Activated effector memory CD4-positive, alpha-beta T cell treated with Interleukin-2 at 50 U/mL for 16 hours (primary cell): ENCODE measurements around the gene NCOA3.

ENCODE experiments used
- DNase-seq: peaks from one replicate; pipeline ENCODE4 v3.0.0-alpha.2; 2020

Gene NCOA3

GRCh38 chr20:47687095-47687987 lies 185.7 kb downstream of the NCOA3 start:
- no peak for DNase-seq

GRCh38 chr20:47688385-47689381 lies 187.0 kb downstream of the NCOA3 start:
- DNase-seq: no peak

- no peak for DNase-seq
These were observed 188.0 kb downstream of the NCOA3 start for GRCh38 chr20:47689731-47690130.

GRCh38 chr20:47691625-47692024 lies 189.9 kb downstream of the NCOA3 start:
- DNase-seq: no peak

- no peak for DNase-seq
These were observed 192.5 kb downstream of the NCOA3 start for GRCh38 chr20:47694021-47694818.

GRCh38 chr20:47696856-47697255 lies 195.2 kb downstream of the NCOA3 start:
- DNase-seq: no peak

GRCh38 chr20:47698142-47698541 lies 196.5 kb downstream of the NCOA3 start:
- no peak for DNase-seq

GRCh38 chr20:47699818-47700217 lies 198.1 kb downstream of the NCOA3 start:
- DNase-seq: no peak

GRCh38 chr20:47700327-47700726 lies 198.6 kb downstream of the NCOA3 start:
- no peak for DNase-seq

- DNase-seq: no peak
These were observed 199.9 kb downstream of the NCOA3 start for GRCh38 chr20:47701612-47702011.

GRCh38 chr20:47703748-47704147 lies 202.1 kb downstream of the NCOA3 start:
- no peak for DNase-seq

GRCh38 chr20:47704746-47705496 lies 203.2 kb downstream of the NCOA3 start:
- DNase-seq: no peak

- DNase-seq: no peak
These were observed 203.8 kb downstream of the NCOA3 start for GRCh38 chr20:47705497-47705856.

GRCh38 chr20:47706345-47706744 lies 204.7 kb downstream of the NCOA3 start:
- no peak for DNase-seq
